ENCODE measurements around the gene SARDH.

Gene SARDH

DNA sequence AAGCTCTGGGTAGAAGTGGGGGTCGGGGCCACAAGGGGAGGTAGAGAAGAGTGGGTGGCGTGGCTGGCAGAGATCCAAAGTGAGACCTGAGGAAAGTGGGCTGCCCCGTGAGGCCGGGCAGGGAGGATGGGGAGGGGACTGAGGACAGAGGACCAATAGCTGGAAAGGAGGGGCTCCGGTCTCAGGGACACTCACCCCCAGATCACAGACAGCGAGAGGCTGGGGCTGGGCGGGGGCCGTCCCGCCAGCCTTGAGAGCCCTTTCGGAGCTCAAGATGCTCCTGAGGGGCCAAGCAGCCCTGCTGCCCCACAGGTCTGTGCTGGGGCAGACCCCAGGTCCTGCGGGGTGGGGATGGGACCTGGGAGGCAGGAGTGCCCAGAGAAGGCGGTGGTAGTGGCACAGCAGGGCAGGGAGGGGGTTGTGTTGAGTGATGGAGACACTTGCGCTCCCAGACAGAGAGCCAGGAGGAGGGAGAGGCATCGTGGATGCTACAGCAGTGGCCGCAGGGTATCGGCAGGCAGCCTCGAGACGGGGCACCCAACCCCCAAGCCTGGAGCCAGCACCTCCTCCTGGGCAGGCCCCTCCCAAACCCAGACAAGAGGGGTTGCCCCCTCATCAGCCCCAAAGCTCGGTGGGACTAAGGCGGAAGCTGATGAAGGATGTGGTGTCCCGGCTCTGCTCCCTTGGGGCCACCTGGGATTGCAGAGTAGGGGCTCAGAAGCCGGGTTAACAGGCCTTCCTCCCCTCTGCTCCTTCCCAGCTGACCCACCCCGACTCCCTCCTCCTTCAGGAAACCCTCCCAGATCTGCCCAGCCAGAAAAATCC lies 3.4 kb downstream of the SARDH start:
- no peak for DNase-seq (ENCODE audit: low read depth)

DNA sequence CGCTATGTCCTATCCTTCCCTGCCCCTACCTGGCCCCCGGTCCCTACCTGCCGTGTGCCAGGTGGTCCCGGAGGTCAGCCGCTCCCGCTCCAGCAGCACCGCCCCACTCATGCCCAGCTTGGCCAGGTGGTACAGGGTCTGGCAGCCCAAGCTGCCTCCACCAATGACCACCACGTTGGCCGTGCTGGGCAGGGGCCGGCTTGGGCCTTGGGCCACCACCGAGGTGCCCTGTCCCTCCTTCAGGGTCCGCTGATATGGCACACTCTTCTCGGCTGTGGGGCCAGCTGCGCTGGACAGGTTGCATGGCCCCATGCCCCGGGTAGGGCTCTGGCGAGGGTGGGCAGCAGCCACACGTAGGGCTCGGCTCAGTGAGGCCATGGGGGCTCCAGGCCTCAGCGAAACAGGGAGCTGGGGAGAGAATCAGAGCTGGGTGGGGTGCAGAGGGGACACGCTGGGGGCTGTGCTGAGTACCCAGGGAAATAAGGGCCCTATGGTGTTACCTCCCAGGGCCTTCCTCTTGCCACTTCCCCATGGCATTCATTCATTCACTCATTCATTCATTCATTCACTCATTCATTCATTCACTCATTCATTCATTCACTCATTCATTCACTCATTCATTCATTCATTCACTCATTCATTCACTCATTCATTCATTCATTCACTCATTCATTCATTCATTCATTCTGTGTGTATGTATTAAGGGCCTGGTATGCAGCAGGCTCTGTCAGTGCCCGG lies 4.2 kb downstream of the SARDH start:
- DNase-seq (ENCODE audit: low read depth): no peak

DNA sequence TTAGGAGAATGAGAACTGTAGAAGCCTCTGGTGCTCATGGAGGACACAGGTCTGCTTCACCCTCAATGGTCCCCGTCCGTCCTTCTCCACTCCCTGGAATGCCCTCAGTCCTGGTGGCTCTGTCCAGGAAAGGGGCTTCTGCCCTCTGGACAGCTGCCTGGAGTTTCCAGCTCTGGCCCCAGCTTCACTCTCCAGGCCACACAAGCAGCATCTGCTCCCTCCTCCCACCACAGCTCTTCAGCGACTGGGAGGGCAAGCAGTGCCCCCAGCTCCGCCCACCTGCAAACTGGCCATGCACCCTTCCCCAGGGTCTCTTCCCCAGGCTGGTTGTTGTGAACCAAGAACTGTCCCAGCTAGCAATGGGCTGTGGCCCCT lies 4.7 kb downstream of the SARDH start:
- no peak for DNase-seq (ENCODE audit: low read depth)

DNA sequence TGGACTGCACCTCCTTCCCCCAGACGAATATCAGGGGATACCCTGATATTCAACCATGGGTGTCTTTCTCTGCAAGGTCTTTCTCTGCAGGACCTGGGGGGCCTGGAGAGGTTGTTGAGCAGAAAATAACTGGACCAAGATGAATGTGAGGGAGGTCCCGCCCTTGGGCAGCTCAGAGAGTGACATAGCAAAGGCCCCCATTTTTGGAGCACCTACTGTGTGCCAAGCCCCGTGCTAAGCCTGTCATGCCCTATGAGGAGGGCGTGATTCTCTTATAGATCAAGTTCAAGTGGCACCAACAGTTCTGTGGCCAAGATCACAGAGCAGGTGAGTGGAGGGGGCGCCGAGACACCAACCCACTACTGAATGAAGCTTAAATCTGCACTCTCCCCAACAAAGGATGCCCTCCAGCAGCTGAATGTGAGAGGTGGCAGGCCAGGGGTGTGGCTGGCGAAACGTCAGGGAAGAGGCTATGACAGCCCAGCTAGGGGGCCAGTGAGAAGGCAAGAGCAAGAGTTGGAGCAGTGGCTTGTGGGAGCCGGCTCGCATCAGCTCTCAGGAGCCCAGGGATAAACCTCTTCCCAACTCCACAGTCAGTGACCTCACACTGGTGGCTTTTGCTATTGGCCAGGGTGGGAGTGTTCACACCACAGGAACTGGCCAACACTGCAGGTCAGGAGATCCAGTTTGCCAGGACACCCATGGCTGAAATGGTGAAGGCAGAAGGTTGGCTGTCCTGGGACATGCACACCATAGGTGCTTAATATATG lies 5.3 kb downstream of the SARDH start:
- no peak for DNase-seq (ENCODE audit: low read depth)

DNA sequence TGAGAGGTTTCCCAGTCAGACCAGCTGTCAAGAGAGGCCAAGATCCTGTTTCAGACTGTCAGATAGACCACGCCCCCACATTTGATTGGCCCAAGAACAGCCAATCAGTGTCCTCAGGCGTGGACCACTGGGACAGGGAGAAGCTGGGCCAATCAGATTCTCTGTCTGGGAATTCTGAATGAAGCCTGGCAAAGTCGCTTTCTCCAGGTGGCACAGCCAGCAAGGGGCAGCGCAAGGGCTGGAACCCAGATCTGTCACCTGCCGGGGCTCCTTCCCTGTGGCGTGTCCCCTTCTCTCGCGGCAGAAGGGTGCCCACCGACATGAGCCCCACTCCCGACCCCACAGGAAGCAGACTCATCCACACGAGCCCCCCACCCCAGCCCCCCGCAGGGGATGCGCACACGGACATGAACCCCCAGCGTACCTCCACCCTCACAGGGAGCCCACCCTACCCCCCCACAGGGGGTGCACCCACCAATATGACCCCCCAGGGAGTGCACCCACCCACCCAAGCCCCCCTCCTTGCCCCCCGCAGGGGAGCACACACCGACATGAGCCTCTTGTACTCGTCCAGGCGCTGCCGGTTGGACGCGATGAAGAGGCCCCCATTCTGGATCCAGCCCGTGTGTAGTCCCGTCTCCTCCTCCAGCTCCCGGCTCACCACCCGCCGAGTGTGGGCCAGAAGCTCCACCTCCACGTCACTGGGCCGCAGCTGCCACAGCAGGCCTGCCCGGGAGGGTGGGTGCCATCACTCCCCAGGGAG lies 6.1 kb downstream of the SARDH start:
- no peak for DNase-seq (ENCODE audit: low read depth)

DNA sequence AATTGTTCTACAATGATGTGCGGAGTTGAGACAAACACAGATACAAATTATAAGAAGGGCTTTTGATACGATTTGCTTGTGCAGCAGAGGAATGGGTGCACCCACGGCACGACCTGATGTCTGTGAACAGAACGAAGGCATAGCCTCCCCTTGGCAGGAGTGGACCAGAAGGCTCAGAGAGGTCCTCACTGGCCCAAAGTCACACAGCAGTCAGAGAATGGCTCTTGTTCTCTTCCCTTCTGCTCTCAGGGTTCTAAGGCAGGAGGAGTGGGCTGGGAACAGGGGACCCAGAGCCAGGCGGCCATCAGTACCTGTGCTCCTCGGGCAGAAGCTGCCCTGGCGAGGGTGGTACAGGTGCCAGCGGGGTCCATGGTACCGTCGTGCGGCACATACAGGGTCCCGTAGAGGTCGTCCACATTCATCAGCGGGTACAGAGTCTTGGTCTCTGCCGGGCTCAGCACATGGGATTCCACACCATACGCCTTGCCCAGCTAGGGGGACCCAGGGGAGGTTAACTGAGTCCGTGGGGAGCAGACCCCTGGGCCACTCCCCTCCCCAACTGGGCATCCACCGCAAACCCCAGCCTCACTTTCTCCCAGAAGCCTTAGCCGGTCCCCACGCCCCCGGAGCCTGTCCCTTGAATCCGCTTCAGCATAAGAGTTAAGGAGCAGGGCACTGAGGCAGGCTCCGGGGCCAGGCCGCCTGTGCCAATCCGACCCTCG lies 7.0 kb downstream of the SARDH start:
- no peak for DNase-seq (ENCODE audit: low read depth)

DNA sequence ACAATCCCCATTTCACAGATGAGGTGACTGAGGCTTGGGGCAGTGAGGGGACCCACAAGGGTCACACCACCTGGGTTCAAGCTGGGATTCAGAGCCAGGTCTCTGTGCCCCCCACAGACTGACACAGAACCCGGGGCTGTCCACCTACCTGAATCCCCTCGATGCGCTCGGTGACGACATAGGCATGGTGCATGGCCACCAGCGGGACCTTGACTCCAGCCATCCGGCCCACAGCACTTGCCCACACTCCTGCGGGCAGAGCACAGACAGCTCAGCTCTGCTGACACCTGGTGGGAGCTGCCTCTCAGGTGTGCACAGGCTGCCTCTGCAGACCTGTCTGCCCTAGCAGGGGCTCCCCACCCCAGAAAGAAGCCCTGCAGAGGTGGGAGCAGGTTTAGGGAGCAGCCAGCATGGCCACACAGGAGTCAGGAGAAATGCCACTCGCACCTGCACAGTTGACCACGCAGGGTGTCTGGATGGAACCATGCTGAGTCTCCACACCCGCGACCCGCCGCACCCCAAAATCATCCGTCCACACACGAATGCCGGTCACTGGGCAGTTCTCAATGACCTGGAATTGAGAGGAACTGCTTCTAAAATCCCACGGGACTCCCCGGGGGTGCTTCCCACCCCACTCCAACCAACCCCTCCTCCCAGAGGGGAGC lies 8.4 kb downstream of the SARDH start:
- DNase-seq (ENCODE audit: low read depth): no peak

DNA sequence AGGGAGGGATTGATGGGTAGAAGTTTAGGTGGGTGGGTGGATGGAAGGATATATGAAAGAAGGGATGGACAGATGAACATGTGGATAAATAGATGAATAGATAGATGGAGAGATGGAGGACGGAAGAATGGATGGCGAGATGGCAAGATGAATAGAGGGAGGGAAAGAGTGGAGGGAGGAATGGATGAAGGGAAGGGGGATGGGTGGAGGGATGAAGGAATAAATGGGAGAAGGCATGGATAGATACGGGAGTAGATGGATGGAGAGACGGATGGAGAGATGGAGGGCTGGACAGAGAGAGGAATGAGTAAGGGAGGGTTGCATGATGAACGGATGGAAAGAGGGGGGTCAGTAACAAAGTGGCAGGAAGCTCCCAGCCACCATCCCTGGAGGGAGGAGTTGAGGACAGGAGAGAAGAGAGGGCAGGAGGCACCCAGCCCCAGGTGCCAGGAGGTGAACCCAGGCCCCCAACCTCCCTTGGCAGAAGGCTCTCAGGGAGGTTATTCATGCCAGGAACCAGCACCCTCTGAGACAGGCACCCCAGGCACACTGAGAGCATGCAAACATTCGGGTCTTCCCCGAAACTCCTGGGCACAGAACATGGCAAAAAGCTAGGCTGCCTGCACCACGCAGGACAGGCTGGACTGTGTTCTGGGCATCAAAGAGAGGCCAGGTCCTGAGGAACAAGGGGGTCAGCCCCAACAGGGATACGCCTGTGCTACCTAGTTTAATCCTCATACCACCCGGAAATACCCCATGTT lies 9.1 kb downstream of the SARDH start:
- DNase-seq (ENCODE audit: low read depth): no peak

DNA sequence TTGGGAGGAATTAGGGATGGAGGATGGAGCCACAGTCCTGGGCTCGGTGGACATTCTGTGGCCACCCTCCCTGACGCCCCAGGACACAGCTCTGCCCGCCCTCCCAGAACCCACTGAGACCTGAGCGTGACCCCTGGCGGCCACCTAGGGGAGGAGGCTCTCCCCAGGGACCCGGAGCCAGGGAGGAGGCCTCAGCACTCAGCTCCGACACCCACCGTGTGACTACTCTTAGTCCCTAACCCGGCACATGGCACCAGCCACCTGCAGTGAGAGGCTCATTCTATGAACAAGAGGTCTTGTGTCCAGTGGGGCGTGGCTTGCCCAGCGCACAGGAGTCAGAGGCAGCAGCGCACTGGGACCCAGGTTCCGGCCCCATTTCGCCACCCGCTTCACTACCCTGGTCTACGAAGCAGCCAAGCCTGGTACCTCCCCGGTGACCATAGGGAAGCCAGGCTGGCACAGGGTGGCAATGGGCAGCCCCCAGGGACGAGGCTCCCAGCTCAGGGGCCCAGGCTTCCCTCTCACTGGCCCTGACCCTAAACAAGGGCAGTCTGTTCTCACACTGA lies 10.2 kb downstream of the SARDH start:
- DNase-seq (ENCODE audit: low read depth): no peak

DNA sequence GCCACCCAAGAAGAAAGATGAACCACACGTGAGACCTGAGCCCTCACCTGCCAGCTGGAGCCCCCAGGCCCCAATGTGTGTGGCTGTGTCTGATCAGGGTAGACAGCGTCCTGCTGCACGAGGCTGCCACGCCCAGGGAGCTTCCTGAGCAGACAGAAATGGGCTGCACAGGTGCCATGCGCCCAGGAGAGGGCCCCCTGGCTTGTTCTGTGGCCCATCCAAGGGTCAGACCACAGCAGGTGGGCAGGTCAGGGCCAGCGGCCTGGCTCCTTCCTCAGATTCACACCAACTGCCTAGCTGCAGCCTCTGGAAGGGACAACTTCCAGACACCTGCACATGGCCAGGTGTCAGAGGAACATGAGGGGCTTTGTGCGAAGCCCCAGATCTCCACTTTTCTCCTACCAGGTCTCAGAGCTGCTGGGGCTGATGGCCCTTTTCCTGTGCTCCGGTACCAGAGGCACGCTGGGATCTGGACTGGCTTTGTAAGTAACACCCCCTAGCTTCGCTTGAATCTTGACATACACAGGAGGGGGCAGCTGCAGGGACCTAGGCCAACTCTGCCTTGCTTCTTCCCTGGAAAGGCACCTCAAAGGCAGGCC lies 10.8 kb downstream of the SARDH start:
- no peak for DNase-seq (ENCODE audit: low read depth)

DNA sequence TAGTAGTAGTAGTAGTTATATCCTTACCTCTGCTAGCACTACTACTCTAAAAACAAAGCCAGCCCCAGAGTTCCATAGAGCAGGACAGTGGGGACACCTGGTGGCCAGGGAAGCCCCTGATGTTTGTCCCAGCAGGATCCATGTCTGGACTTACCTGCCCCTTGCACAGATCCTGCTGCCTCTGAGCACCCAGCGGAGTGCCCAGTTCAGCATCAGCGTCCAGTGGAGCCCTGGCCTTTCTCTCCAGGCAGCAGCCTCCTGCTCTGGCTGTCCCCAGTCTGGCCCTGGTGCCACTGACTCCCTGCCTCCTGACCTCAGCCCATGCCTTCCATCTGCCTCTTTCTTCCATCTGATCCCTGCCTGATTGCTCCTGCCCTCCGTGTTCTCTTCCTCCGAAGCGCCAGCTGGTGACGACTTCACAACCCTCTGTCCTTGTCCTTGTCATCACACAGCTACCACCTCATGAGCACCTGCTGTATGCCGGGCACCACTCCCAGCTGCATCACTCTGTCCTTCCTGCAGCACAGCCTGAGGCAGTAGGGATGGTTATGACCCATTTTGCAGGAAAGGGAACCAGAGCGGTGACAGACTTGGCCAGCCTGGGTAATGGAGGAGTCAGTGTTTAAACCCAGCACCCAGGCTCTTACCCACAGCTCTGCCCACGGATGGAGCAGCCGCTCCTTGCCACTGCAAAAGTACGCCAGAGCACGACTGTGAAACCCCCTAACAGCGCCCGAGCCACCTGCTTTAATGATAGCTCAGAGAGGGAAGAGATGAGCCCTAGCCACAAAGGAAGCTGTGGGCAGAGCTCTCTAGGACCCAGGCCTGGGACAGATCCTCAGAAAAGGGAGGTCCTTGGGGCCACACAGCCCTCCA lies 11.5 kb downstream of the SARDH start:
- no peak for DNase-seq (ENCODE audit: low read depth)

DNA sequence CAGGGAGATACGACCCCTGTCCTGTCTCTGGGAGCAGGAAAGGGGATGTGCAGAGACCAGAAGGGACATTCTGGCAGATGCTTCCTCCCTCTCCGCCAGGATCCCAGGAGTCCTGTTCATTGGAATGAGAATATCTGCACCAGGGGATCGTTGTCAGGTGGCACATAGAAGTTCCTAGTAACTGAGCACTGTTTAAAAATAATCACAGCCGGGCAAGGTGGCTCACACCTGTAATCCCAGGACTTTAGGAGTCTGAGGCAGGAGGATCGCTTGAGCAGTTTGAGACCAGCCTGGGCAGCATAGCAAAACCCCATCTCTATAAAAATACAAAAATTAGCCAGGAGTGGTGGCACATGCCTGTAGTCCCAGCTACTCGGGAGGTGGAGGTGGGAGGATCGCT lies 12.3 kb downstream of the SARDH start:
- DNase-seq (ENCODE audit: low read depth): no peak

DNA sequence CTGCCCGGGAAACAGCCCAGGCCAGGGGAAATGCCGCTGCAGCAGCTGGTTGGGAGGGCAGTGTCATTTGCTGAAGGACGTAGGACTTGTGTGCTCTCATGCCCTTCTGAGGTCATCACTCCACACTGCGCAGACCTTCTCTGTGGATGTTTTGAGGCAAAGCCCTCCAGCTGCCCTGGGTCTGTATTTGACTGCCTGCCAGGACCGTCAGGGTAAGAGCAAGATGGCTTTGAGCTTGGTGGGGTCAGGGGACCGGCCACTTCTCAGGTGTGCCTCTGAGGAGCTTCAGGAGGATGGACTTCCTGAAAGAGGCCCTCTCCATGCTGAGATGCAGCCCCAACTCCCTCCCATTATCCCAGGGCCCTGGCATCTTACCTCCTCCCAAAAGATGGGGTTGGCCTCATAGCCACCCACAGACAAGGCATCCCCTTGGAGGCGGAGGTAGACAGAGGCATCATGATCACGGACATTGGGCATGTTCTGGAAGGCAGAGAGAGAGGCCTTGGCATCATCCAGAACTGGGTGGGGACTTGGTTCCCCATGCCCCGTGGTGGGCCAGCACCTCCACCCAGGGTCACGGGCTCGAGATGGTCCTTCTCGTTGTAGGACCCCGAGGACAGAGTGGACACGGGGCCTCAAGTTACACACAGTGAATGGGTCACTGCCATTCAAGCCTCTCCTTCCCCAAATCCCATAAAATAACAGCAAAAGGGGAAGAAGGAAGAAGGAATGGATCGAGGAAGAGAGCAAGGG lies 19.4 kb downstream of the SARDH start:
- no peak for DNase-seq (ENCODE audit: low read depth)

DNA sequence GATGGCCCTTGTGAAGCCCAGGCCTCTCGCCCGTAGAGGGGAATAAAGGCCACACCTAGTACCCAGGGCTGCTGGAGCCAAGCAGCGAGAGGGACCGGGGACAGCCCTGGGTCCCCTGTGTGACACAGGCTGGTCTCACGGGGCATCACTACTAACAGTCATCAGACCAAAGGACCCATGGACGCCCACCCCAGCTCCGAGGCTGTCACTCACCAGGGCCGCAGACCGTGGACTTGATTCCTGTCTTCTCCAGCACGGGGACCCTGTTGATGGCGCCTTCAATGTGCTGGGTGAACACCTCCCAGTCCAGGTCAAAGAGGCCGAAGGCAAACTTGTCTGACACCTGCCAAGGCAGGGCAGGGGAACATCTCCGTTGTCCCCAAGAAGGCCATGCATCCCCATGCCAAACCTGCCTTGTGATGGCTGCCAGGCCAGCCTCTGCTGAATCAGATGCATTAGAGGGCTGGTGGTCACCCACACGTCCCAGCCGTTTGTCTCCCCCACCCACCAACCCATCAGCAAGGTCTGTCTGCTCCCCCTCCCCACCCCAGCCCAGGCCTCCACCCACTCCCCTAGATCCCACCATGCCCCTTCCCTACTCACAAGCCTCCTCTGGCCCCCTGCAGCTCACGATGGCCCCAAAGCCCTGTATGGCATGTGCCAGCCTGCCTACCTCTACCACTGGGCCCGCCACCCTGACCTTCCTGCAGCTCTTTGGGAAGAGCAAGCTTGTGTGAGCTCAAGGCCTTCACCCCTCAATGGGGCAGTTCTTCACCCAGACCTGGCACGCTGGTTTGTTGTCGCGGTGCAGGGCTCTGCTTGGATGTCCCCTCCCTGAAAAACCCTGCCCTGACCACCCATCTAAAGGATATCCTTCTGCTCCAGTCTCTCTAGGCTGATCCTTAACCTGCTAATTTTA lies 20.8 kb downstream of the SARDH start:
- DNase-seq (ENCODE audit: low read depth): no peak

DNA sequence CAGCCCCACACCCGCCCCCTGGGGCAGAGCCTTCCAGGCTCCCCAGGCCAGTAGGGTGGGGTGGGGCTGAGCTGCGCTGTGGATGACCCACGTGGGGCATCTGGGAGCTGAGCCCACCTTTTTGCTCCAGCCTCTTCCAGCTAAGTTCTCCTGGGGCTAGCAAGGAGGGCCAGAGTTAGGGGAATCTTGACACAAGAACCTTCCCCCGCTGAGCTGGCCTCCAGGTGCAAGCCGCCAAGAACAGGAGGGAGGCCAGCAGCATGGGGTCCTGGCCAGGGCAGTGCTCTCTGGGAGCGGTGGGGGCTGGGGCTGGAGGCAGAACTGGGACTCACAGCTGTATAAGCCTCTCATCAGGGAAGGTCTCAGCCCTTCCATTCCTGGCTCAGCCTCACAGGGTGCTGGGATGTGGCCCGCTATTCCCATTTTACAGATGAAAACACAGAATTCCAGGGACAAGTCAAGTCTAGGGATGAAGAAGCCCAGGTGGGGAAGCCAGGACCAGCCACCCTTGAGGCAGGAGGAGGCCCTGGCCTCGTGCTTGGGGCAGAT lies 21.5 kb downstream of the SARDH start:
- no peak for DNase-seq (ENCODE audit: low read depth)

DNA sequence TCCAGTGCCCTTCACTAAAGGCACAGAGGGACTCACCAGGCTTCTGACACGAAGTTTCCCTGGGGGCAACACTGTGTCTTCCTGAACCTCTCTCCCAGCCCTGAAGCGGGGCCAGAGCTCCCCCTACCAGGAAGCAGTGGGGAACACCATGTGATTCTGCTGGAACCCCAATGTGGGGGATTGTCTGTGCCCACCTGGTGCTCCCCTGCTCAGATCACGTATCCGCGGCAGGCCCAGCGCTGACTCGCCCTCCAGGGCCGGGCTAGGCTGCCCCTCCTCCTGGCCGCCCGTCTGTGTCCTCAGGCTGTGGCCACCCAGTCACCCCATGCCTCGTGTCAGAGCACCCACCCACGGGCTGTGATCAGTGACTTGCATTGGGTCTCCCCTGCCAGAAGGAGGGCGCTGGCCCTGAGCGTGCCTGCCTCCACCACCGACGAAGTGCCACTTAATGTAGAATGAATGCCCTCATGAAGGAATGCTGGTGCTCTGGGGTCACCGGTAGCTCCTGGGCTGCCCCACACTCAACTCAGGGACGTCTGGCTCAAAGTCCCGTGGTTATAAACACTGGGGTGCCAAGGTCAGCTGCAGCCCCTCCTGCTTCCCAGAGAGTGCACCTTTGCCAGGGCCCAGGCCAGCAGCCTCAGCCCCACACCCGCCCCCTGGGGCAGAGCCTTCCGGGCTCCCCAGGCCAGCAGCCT lies 22.1 kb downstream of the SARDH start:
- no peak for DNase-seq (ENCODE audit: low read depth)

Measured in CMK (cell line).